Subcutaneous adipose tissue (tissue), 4 donors: ENCODE results near the gene SCN1B. TPM values are rescaled to one million over a fixed set of nuclear protein-coding genes. Genes with fewer than 3 reads are reported as not detected.

Experiments
- CTCF ChIP-seq: fragments of 450-650 bp; IDR thresholded peaks from one replicate; pipeline ENCODE4 v1.5.1; 2016; ENCODE audit warnings: low read depth, mild to moderate bottlenecking, control low read depth, antibody characterized with exemption, moderate library complexity
- total RNA-seq, 4 donors: library from RNA; depleted of rRNA; stranded (reverse); fragments of >200 nt; gene quantifications; one replicate each; pipeline ENCODE4 v1.1.0, GENCODE V29; 2016

Gene SCN1B
- total RNA-seq, 4 donors from 2014 or later: 8.5 to 18.1 (median 9.6) TPM

GRCh38 chr19:35060160-35060855, 30.0 kb downstream of the SCN1B start:
- TF ChIP-seq CTCF: no peak

DNA sequence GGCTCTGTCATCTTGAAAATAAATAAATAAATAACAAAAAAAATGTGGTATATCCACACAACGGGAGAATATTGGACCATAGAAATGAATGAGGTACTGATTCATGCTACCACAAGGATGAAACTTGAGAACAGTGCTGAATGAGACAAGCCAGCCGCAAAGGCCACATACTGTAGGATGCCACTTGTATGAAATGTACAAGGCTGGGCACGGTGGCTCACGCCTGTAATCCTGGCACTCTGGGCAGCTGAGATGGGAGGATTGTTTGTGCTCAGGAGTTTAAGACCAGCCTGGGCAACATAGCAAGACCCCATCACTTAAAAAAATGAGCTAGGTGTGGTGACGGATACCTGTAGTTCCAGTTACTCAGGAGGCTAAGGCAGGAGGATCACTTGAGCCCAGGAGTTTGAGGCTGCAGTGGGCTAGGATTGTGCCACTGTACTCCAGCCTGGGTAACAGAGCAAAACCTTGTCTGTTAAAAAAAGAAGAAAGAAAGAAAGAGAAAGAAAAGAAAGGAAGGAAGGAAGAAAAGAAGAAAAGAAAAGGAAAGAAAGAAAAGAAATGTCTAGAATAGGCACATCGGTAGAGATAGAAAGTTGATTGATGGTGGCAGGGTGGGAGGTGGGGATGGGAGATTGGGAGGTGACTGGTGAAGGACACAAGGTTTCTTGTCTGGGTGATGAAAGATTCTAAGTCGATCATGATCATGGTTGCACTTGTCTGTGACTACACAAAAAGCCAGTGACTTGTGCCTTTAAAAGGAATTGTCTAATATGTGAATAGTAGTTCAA, 31.5 kb downstream of the SCN1B start:
- TF ChIP-seq CTCF: no peak

GRCh38 chr19:35062942-35063341, 32.7 kb downstream of the SCN1B start:
- TF ChIP-seq CTCF: no peak

DNA sequence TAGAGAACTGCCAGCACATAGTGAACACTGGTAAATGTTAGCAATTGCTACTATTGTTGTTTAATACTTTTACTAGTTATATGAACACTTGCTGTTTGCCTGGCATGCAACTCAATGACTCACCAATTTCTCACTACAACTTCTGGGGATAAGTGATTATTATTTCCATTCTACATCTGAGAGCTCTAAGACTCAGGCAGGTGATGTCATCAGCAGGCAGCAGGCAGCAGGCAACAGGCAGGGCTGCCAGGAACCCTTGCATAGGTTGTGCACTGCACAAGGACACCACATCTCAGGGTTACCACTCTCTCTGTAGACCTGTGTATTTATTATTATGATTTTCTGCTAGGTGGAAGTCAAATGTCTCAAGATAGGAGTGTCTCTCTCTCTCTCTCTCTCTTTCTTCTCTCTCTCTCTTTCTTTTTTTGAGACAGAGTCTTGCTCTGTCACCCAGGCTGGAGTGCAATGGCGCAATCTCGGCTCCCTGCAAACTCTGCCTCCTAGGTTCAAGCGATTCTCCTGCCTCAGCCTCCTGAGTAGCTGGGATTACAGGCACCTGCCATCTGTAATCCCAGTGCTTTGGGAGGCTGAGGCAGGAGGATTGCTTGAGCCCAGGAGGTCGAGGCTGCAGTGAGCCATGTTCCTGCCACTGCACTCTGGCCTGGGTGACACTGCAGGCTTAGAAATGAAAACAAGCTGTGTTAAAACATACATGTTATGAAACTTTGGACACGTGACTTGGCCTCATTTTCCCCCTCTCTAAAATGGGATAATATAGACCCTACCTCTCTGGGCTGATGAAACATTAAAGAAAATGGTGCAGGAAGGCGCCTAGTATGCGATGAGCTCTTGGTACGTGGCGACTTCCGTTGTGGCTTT, 33.9 kb downstream of the SCN1B start:
- no peak for TF ChIP-seq CTCF

DNA sequence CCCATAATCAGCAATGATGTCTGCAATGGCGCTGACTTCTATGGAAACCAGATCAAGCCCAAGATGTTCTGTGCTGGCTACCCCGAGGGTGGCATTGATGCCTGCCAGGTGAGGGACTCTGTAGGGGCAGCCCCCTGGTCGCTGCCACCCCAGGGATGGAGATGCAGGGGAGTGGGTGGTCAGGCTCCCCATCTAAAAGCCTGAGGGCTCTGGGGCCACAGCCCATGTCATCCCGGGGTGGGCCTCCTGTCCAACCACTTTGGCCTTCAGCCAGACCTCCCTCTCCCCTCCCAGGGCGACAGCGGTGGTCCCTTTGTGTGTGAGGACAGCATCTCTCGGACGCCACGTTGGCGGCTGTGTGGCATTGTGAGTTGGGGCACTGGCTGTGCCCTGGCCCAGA, 35.3 kb downstream of the SCN1B start:
- no peak for TF ChIP-seq CTCF

GRCh38 chr19:35066121-35066520, 35.9 kb downstream of the SCN1B start:
- TF ChIP-seq CTCF: no peak
